ENCODE results near the gene EML6.

EML6 gene

GRCh38 chr2:54708584-54709335 is 14.7 kb upstream of the EML6 start:
- no peak for DNase-seq

- DNase-seq: no peak
Observed at GRCh38 chr2:54709336-54709809, 14.1 kb upstream of the EML6 start.

GRCh38 chr2:54710216-54710615 is 13.2 kb upstream of the EML6 start:
- DNase-seq: no peak

DNA sequence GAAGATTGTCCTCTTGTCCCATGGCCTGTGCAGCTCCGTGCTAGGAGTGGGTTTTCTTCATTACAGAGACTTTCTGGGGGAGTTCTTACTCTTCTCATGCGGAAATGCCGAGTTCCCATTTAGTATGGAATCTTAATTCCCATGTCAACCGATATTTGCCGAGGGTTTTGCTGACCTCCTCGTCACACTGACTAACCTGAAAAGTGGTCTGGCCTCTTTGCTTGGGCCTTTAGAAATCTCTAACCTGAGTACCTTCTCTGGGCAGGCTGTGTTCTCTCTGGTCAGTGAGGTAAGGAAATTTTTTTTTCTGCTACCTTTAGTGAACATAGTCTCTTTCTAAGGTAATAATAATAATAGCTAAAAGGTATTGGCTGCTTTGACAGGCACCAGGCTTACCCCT is 10.9 kb upstream of the EML6 start:
- no peak for DNase-seq

DNA sequence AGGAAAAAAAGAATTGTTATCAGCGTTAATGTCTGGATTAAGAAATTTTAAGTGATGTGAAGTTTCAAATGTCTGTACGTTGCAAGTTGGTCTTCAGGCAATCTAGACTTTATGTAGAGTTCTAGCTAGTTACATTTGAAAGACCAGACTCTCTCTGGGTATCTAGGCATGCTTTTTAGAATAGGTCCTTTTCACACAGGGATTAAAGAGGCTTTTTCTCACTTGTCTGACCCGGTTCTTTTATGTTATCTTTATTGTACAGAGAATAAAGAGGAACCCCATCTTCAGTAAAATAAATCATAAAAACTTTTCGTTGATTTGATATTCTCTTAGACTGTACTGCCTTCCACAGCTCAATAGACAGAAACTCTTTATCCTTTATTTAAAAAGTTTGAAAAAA is 8.5 kb upstream of the EML6 start:
- DNase-seq: no peak

DNA sequence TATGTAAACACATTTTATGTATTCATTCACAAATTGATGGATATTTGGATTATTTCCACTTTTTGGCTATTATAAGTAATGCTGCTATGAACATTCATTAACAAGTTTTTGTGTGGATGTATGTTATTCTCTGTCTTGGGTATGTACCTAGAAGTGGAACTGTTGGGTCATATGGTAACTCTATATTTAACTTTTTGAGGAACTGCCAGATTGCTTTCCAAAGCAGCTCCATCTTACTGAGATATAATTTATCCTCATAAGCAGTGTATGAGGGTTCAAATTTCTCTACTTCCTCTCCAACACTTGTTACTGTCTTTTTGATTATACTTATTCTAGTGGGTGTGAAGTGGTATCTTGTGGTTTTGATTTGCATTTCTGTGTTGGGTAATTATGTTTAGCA is 7.1 kb upstream of the EML6 start:
- no peak for DNase-seq

DNA sequence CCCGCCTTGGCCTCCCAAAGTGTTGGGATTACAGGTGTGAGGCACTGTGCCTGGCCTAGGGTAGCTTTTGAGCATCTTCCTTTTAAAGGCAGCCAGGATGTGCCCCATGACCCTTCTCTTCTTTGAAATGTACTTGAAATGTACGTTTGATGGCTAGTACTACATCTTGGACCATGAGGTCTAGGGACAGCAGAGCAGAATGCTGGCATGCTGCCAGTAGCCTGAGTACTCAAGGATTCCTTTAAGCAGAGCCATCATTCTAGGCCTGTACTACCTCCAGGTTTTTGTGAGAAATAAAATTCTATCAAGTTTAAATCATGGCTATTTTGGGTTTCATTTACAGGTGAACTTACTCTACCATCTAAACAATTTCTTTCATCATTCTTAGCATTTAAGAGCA is 2.9 kb upstream of the EML6 start:
- no peak for DNase-seq

DNA sequence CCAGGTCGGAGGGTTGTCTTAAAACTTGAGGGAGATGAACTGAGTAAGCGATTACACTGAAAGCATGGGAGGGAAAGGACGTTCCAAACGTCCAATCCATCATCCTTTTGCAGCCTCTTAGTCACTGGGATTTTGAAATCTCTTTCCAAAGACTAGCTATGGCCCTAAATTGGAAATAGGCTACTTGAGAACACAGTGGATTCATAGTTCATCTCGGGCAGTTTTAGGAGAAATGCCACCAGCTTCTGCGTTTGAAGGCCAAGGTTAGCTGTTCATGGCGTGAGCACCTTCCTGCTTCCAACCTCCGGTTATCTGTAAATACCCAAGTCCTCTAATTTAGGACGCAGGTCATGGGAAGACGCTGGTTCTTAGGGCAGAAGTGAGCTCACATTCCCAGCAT is 821 bp upstream of the EML6 start:
- no peak for DNase-seq

DNA sequence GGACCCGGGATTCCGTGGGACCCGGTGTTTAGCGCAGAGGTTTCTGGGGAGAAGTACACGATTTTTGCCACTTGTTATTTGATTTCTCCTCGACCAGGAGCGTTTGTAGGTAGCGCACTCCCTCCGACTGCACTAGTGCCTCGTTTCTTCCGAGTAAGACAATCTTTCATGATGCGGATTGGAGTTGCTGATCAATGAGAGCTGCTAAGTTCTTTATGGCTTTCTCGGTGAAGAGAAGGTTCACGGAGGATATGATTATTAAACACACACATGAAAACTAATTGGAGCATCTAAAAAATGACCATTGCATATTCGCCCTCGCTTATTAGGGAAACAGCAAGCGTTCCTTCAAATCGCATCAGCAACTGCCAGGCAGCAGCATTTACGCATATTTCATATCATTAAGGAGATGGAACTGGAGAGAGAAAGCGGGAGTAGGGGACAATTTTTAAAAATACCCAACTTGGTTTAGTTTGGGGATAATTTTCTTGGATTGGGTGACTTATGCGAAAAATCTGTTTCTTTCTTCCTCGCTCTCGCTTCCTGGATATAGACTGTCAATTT is 616 bp downstream of the EML6 start:
- DNase-seq: no peak

- no peak for DNase-seq
Observed at GRCh38 chr2:54724560-54725342, 1.3 kb downstream of the EML6 start.

DNA sequence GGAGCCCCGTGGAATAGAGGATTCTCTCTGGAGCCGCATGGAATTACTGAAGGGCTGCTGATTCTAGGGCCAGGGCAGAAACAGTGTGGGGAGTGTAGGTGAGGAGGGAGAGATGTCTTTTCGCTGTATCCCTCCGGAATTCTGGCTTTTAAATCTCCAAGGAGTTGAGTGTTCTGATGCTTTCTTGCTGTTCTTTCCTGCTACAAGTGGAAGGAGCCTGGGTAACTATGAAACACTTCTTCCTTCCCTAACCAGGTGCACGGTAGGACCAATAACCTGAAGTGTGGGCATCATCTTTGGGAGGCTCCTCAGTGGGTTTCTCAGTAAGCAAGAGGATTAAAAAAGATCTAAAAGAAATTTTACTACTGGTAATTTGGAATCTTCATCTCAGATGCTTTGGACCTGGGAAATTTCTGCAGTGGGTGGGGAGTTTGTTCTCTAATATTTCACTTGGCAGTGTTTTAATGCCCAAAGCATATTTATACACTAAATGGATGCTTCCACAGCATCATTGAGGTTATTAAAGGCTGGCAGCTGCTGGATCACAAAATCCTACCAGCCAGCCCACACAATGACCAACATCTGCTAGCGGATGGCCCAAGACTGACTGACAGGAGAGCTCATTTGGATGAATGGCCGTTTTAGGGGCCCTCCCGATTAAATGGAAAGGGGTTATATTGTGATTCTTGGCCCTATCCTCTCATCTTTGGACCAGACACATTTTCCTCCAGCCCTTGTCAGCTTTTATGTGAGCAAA is 2.1 kb downstream of the EML6 start:
- no peak for DNase-seq

DNA sequence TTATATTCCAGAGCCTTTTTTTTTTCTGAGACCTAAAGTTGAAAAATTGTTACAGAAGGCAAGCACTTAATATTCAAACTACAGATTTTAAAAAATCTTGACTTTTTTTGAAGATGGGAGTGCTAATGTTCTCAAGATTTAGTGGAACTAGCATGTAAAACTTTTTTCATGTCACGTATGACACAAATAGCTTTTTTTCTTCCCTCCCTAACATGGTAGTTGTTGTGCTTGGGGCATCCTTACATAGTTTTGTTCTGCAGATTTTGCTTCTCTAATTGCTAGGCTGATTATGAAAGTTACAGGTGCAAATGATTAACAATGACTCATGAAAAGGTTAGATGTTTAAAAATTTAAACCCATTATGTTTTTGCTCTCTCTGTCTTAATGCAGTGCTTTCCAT is 3.0 kb downstream of the EML6 start:
- DNase-seq: no peak

DNA sequence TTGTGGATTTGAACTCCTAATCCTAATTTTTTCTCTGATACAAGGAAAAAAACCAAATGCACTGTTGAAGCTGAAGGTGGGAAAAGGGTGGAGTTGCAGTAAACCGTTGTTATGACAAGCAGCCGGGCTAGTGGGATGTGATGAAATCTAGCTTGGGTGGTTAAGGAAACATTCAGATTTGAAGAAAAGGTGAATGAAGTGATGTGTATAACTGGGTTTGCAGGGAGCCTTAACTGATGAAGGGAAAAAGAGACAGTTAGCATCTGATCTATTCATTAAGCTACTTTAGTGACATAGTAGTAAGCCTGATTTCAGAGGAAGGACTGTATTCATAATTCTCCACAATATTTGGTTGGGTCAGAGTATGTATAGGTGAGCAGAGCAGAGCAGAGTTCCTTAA is 3.5 kb downstream of the EML6 start:
- DNase-seq: no peak

DNA sequence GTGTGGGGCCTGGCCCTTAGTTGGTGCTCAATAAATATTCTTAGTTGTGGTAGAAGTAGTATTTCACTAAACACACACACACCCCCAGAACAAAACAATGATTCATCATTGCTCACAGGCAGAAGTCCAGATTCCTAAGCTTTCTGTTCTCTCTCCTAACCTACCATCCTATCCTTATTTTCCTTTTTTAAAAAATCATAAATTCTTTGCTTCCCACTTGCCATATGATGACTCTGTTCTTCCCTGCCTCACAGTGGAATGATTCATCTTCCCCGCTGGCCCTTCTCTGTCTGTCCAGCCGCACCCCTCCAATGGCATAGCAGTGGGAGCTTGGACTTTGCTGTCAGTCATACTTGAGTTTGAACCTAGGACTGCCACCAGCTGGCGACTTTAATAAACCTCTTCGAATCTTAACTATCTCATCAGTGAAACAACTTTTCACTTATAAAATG is 5.2 kb downstream of the EML6 start:
- no peak for DNase-seq

DNA sequence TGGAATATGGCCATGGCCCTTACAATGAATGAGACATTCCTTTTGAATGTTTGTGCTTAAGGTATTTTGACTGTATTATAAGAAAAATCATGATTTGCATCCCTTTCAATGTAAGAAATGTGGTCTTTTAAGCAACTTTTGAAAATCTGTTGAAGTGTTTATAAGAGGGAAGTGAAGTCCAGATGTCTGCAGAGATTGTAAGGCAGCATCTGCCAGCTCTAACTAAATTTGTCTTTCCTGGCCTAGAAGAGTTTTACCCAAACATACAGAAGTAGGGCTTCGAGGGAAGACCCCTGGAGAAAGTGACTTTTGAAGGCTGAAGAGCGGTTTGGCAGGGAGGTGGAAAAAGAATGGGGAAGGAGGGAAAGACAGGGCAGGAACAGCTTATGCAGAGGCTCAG is 12.2 kb downstream of the EML6 start:
- no peak for DNase-seq

- no peak for DNase-seq
Observed at GRCh38 chr2:54738281-54738680, 14.8 kb downstream of the EML6 start.

DNA sequence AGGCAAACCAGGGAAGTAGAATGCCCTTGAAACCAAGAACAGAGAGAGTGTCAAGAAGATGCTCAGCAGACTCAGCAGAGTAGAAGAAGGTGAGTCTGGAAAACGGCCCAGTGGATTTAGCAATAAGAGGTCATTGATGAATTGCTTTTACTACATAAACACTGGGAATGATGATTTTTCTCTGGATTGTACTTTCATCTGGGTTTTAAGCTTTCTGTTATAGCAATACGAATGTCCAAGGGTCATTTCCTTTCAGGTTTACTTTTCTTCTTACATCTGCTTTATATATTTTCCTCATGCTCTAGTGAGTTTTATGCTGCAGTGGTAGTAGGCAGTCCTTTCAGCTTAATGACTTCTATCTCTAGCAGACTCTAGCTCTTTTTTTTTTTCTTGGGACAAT is 16.9 kb downstream of the EML6 start:
- no peak for DNase-seq

DNA sequence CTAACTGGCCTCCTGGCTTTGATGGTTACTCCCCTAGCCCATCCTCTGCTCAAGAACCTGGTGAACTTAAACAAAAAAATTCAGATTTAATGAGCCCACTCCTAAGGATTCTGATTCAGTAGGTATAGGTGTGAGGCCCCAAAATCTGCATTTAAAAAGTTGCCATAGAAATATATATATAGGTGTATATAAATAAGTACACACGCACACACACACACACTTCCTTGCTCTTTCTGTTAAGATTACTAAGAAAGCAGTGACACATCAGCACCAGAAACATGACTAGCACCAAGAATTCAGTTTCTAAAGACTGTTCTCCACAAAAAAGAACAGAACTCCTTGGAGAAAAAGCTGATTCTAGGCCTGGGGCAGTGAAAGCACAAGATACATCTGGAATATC is 17.8 kb downstream of the EML6 start:
- DNase-seq: no peak

DNA sequence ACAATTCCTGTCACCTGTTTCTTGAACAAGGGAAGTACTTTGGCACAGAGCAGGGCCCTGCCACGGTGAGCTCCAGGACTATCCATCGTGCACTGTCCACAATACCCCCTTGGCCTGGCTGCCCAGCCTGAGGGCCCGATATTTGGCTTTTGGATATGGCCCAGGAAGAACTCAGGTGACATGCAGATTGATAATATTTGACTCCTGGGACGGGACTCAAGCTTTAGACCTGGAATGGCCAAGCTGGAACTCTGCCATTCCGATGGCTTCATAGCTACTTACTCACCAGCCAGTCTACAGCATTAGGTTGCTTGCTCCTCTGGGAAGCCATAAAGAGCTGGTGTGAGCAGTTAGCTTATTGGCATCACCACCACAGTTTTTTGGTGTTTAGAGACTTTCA is 26.6 kb downstream of the EML6 start:
- no peak for DNase-seq

DNA sequence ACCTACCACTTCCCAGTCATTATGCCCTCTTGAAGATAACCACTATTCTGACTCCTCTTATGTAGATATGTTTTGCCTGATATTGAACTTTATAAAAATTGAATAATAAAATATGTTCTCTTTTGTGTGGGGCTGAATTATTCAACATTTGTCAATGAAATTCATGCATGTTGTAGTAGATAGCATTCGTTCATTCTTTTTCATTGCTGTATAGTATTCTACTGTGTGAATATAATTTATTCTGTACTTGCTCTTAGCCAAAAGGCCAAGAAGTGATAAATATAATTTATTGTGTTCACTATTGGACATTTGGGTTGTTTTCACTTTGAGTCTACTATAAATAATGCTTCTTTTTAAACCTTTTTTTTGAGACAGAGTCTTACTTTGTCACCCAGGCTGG is 29.0 kb downstream of the EML6 start:
- DNase-seq: no peak

DNA sequence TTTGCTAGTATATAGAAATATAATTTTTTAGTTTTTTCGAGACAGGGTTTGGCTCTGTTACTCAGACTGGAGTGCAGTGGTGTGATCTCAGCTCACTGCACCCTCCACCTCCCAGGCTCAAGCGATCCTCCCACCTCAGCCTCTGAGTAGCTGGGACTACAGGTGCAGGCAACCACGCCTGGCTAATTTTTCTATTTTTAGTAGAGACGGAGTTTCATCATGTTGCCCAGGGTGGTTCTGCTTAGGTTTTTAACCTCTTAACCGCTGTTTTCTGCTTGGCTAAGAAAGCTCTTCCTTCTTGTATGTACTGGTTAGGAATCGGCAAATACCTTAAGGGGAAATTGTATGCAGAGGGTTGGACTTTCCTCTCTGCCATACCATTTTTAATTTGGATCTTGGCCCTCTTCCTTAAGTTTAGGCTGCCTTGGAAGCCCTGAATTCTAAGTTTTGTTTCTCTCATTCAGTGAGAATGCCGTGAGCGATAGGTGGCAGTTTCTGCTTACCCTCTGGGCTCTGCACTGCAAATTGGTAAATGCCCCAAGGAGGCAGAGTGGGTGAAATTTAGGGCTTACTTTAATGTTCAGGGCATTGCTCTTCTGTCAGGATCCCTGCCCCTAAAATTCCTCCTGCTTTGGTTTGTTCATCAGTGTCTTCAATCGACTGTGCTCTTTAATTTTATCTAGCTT is 32.3 kb downstream of the EML6 start:
- DNase-seq: no peak

- DNase-seq: no peak
Observed at GRCh38 chr2:54757500-54757899, 34.0 kb downstream of the EML6 start.

- DNase-seq: no peak
Observed at GRCh38 chr2:54758951-54759350, 35.5 kb downstream of the EML6 start.
